ENCODE results near the gene SLC6A19. TPM values are rescaled to one million over a fixed set of nuclear protein-coding genes. Genes with fewer than 3 reads are reported as not detected.

Gene SLC6A19
- total RNA-seq, 1 experiment from 2014 or later = not detected

DNA sequence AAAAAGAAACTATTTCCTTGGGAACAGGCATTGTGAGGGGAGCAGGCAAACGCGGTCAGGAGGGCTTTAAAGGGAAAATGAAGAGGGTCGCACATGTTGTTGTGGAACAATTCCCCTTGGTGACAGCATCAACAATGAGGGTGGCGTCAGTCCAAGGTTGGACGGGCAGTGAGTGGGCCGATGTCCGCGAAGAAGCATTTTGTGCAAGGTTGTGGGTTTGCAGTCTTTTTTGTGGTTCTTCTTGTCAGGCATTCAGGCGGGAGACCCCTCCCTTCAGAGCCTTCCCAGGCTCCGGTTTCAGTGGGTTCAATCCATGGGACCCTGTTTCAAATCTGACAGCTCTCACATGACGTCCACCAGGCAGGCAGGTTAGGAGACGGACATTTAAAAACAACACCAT lies 11.1 kb upstream of the SLC6A19 start:
- ChIA-PET POLR2A (ENCODE audit: unreplicated experiment) (no interaction called here), CTCF (no interaction called here)
- Histone ChIP-seq H3K4me1 (ENCODE audit: insufficient read depth, low read length) (no peaks in the 10 kb centered on the region), H3K9me2 (replicated peaks; ENCODE audit: low read length) (no peaks in the 10 kb centered on the region), H3F3A (ENCODE audit: low read length, unreplicated experiment) (no peaks in the 10 kb centered on the region), H3K27ac (ENCODE audit: low read length) (no peak overlapping the region), H3K4me2 (ENCODE audit: low read length) (no peak overlapping the region), H3K27me3 (ENCODE audit: low read length) (peaks cover 39% of the 10 kb centered on the region), H2AFZ (ENCODE audit: low read length) (no peak overlapping the region), H3K79me2 (ENCODE audit: low read length) (no peaks in the 10 kb centered on the region), H3K9me3 (ENCODE audit: low read length) (no peaks in the 10 kb centered on the region), H4K20me1 (ENCODE audit: low read length) (no peaks in the 10 kb centered on the region), H3K36me3 (ENCODE audit: low read depth, low read length) (no peaks in the 10 kb centered on the region), H3K4me3 (ENCODE audit: low read length) (no peak overlapping the region), H3K9ac (ENCODE audit: low read length) (no peak overlapping the region)
- no TSS peak for BruUV-seq (replicated peaks)
- ATAC-seq = no peak
- intact Hi-C loops (cut with micrococcal nuclease) = no loop called here
- TF ChIP-seq EZH2 (IDR thresholded peaks at IDR 0.05; ENCODE audit: low read length, unreplicated experiment) (no peak), EZH2phosphoT487 (IDR thresholded peaks at IDR 0.05; ENCODE audit: borderline replicate concordance, low read length) (no peak)
- TF ChIP-seq, protein P1, sequence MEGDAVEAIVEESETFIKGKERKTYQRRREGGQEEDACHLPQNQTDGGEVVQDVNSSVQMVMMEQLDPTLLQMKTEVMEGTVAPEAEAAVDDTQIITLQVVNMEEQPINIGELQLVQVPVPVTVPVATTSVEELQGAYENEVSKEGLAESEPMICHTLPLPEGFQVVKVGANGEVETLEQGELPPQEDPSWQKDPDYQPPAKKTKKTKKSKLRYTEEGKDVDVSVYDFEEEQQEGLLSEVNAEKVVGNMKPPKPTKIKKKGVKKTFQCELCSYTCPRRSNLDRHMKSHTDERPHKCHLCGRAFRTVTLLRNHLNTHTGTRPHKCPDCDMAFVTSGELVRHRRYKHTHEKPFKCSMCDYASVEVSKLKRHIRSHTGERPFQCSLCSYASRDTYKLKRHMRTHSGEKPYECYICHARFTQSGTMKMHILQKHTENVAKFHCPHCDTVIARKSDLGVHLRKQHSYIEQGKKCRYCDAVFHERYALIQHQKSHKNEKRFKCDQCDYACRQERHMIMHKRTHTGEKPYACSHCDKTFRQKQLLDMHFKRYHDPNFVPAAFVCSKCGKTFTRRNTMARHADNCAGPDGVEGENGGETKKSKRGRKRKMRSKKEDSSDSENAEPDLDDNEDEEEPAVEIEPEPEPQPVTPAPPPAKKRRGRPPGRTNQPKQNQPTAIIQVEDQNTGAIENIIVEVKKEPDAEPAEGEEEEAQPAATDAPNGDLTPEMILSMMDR (conservative IDR thresholded peaks at IDR 0.05; ENCODE audit: low read depth, low read length) = no peak
- DNase-seq = no peak

DNA sequence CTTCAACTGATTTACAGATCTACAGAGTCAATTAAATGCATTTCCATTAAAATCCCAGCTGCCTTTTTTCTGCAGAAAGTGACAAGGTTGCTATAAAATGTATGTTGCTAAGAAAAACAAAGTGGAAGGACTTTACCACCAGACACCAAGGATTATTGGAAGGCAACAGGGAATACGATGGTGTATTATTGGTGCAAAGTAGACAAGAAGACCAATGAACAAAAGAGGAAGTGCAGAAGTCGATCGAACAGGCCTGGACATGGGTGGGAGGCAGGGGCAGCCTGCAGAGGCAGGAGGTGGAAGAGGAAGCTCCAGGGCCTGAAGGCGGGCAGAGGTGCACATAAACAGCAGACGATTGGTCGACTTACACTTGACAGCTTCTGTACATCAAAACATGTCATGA lies 10.6 kb upstream of the SLC6A19 start:
- Histone ChIP-seq H3K4me3 (ENCODE audit: low read length) (no peak overlapping the region), H2AFZ (ENCODE audit: low read length) (no peak overlapping the region), H3K4me1 (ENCODE audit: insufficient read depth, low read length) (no peaks in the 10 kb centered on the region), H3K4me2 (ENCODE audit: low read length) (no peak overlapping the region), H3K27me3 (ENCODE audit: low read length) (peaks cover 36% of the 10 kb centered on the region), H3F3A (ENCODE audit: low read length, unreplicated experiment) (no peaks in the 10 kb centered on the region), H3K79me2 (ENCODE audit: low read length) (no peaks in the 10 kb centered on the region), H4K20me1 (ENCODE audit: low read length) (no peaks in the 10 kb centered on the region), H3K27ac (ENCODE audit: low read length) (no peak overlapping the region), H3K9me2 (replicated peaks; ENCODE audit: low read length) (no peaks in the 10 kb centered on the region), H3K36me3 (ENCODE audit: low read depth, low read length) (no peaks in the 10 kb centered on the region), H3K9me3 (ENCODE audit: low read length) (no peaks in the 10 kb centered on the region), H3K9ac (ENCODE audit: low read length) (no peak overlapping the region)
- no TSS peak for BruUV-seq (replicated peaks)
- TF ChIP-seq, protein P1 (conservative IDR thresholded peaks at IDR 0.05; ENCODE audit: low read depth, low read length) = no peak
- TF ChIP-seq EZH2phosphoT487 (IDR thresholded peaks at IDR 0.05; ENCODE audit: borderline replicate concordance, low read length) (no peak), EZH2 (IDR thresholded peaks at IDR 0.05; ENCODE audit: low read length, unreplicated experiment) (no peak)
- ATAC-seq (no peak), DNase-seq (no peak)
- POLR2A ChIA-PET (ENCODE audit: unreplicated experiment) = no interaction called here
- intact Hi-C loops (cut with micrococcal nuclease) = no loop called here
- CTCF ChIA-PET = no interaction called here

DNA sequence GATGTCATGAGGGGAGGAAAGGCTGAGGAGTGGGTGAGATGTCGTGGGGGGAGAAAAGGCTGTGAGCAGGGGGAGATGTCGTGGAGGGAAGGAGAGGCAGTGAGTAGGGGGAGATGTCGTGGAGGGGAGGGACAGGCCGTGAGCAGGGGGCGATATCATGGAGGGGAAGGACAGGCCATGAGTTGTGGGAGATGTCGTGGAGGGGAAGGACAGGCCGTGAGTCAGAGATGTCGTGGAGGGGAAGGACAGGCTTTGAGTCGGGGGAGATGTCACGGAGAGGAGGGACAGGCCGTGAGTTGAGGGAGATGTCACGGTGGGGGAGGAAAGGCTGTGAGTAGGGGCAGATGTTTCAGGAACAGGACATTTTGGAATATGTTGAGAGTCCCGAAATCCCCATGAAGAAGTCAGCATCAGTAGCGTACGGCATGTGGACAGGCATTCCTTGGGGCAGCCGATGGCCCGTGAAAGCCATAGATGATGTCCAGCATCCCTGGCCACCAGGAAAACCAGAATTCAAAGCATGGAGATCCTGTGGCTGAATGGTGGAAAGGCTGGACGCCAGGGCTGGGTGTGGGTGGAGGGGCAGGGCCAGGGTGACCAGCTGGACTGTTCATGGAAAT lies 8.3 kb upstream of the SLC6A19 start:
- no peaks in the 10 kb centered on the region for H3K9me2 ChIP-seq (replicated peaks; ENCODE audit: low read length)
- CTCF ChIA-PET = no interaction called here

More for the DNA sequence above, 8.3 kb upstream of the SLC6A19 start:
- no peaks in the 10 kb centered on the region for H3K36me3 ChIP-seq (ENCODE audit: low read depth, low read length)
- ATAC-seq = no peak
- POLR2A ChIA-PET (ENCODE audit: unreplicated experiment) = no interaction called here
- no peak overlapping the region for H3K9ac ChIP-seq (ENCODE audit: low read length)
- no peaks in the 10 kb centered on the region for H3K79me2 ChIP-seq (ENCODE audit: low read length)
- H3K4me3 ChIP-seq (ENCODE audit: low read length) = no peak overlapping the region
- no peak overlapping the region for H3K27ac ChIP-seq (ENCODE audit: low read length)
- no peaks in the 10 kb centered on the region for H3K9me3 ChIP-seq (ENCODE audit: low read length)
- H4K20me1 ChIP-seq (ENCODE audit: low read length) = no peaks in the 10 kb centered on the region
- H3K27me3 ChIP-seq (ENCODE audit: low read length) = peaks cover 24% of the 10 kb centered on the region
- H3K4me2 ChIP-seq (ENCODE audit: low read length) = no peak overlapping the region
- intact Hi-C loops (cut with micrococcal nuclease) = no loop called here
- TF ChIP-seq EZH2 (IDR thresholded peaks at IDR 0.05; ENCODE audit: low read length, unreplicated experiment) (no peak), EZH2phosphoT487 (IDR thresholded peaks at IDR 0.05; ENCODE audit: borderline replicate concordance, low read length) (no peak)
- TF ChIP-seq, protein P1 (conservative IDR thresholded peaks at IDR 0.05; ENCODE audit: low read depth, low read length) = no peak
- no peak overlapping the region for H2AFZ ChIP-seq (ENCODE audit: low read length)
- H3K4me1 ChIP-seq (ENCODE audit: insufficient read depth, low read length) = no peaks in the 10 kb centered on the region
- no peak for DNase-seq
- H3F3A ChIP-seq (ENCODE audit: low read length, unreplicated experiment) = no peaks in the 10 kb centered on the region
- BruUV-seq (replicated peaks) = no TSS peak
